IPS-18a (cell line): ENCODE data around the gene FNTB.

ENCODE experiments used
- H3K27ac ChIP-seq: one replicate; pipeline ENCODE4 v1.5.1; 2013; ENCODE audit warnings: low read length
- H3K27me3 ChIP-seq: one replicate; pipeline ENCODE4 v1.6.1; 2013; ENCODE audit warnings: mild to moderate bottlenecking, low read length; ENCODE audit not compliant: control insufficient read depth, insufficient read depth
- H3K36me3 ChIP-seq: one replicate; pipeline ENCODE4 v1.6.1; 2013; ENCODE audit warnings: low read depth, low read length; ENCODE audit not compliant: control insufficient read depth
- H3K4me1 ChIP-seq: one replicate; pipeline ENCODE4 v1.6.1; 2013; ENCODE audit warnings: low read depth, low read length; ENCODE audit not compliant: control insufficient read depth
- H3K4me3 ChIP-seq: one replicate; pipeline ENCODE4 v1.5.1; 2013; ENCODE audit warnings: low read length
- H3K9ac ChIP-seq: one replicate; pipeline ENCODE4 v1.6.1; 2013; ENCODE audit warnings: mild to moderate bottlenecking, low read length, moderate library complexity
- H3K9me3 ChIP-seq: one replicate; pipeline ENCODE4 v1.6.1; 2013; ENCODE audit warnings: low read depth, low read length; ENCODE audit not compliant: control insufficient read depth

FNTB gene

DNA sequence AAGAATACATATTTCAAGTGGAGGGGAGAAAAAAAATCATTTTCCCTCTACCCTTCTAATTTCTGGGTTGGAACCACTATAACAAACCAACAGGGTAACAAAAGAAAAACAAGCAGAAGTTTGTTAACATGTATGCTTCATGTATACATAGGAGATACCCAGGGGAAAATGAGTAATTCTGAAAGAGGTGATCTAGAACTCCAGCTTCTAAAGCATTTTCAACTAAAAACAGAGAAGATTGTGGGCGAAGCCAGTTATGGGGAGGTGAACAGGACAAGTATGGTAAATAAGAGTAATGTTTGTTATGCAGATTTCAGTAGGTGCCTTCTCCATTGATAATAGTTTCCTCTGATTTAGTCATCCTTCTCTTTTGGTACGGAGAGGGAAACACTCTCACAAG lies 16.7 kb downstream of the FNTB start:
- H3K27me3 ChIP-seq = no peaks in the 10 kb centered on the region
- no peak overlapping the region for H3K4me3 ChIP-seq
- no peak overlapping the region for H3K9ac ChIP-seq
- H3K4me1 ChIP-seq = peaks cover 12% of the 10 kb centered on the region
- H3K36me3 ChIP-seq = no peaks in the 10 kb centered on the region
- no peaks in the 10 kb centered on the region for H3K9me3 ChIP-seq
- no peak overlapping the region for H3K27ac ChIP-seq

DNA sequence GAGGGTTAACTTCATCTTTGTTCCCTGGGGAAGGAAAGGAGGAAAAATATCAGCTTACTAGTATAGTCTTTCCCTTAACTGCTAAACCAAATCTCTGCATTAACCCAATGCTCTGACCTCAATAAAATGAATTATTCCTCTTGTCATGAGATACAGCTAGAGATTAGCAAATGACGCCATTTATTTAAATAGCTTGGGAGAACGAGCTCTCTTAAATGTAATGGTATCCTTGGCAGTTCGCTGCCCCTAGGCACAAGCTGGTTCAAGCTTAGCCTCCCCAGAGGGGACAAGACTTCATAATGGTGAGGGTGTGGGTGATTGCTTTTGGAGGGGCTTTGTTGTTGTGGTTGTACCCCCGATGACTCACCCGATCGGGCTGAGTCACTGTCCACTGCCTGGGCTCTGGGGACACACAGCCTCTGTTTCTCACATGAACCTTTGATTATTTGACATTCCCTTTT lies 19.6 kb downstream of the FNTB start:
- H3K9me3 ChIP-seq = no peaks in the 10 kb centered on the region
- no peaks in the 10 kb centered on the region for H3K27me3 ChIP-seq
- H3K4me1 ChIP-seq = peaks cover 9% of the 10 kb centered on the region
- H3K27ac ChIP-seq = no peak overlapping the region
- no peak overlapping the region for H3K9ac ChIP-seq
- no peaks in the 10 kb centered on the region for H3K36me3 ChIP-seq
- H3K4me3 ChIP-seq = no peak overlapping the region

DNA sequence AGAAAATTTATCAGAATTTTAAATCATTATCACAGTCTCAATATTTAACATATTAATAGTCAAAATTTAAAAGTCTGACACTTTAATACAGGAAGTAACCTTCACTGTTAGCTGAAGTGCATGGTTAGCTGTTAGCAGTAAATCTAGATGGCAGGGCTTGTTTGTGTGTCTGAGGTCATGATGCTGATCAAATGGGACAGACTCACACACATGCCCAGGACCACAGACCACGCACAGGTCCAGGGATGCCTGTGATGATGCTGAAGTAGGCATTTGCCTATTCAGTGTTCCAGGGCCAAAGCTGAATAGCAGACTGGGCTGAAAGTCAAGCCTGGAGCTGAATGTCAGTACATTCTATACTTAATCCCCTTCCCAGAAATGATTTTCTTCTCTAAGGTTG lies 20.5 kb downstream of the FNTB start:
- H3K9ac ChIP-seq = no peak overlapping the region
- H3K27ac ChIP-seq = no peak overlapping the region
- peaks cover 3% of the 10 kb centered on the region for H3K36me3 ChIP-seq
- H3K27me3 ChIP-seq = no peaks in the 10 kb centered on the region
- no peak overlapping the region for H3K4me3 ChIP-seq
- H3K4me1 ChIP-seq = peaks cover 9% of the 10 kb centered on the region
- no peaks in the 10 kb centered on the region for H3K9me3 ChIP-seq

DNA sequence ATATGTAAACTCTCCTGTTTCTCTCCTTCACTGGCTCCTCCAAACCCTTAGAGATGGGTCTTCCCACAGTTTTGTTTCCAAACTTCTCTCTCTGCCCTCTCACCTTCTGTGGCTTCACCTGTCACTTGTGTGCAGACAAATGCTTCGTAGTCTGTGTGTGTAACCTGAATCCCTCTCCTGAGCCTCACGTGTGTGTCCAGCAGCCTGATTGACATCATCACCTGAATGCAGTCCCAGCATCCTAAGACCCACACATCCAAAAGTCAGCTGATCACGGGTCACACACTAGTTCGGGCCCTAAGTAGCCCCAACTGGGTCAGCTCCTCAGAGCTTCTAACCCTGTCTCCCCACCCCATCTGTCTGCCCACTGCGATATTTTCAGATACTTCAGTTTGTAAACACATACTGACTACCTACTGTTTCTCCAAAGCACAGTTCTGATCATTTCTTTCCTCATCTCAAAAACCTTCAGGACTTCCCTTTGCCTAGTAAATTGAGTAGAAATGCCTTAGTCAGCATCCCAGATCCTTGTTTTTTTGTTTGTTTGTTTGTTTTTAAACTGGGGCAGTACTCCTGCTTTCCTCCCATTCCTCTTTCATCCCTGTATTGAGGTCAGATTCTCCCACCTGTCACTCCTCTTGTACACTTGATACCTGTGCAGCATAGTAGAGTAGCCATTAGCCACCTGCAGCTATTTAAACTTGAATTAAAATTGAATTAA lies 23.7 kb downstream of the FNTB start:
- Histone ChIP-seq H3K4me3 (no peak overlapping the region), H3K36me3 (peaks cover 13% of the 10 kb centered on the region), H3K9me3 (no peaks in the 10 kb centered on the region), H3K4me1 (no peaks in the 10 kb centered on the region), H3K27me3 (no peaks in the 10 kb centered on the region), H3K9ac (no peak overlapping the region), H3K27ac (no peak overlapping the region)

DNA sequence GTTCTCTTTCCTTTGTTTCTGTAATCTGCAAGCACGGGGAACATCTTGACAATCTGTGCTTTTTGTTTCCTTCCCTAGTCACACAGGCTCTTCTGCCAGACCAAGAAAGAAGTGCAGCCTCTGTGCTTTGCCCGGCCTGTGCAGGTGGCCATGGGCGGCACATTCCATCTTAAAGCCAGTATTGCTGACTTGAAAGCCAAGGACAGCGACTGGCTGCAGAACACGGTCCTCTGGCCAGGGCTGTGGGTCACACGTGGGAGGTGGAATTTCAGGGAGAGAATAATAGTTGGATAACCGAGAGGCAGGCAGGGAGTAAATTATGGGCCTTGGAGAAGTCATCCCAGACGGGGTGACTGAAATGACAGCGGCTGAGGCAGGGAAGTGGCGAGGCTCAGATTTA lies 24.8 kb downstream of the FNTB start:
- H3K9me3 ChIP-seq = no peaks in the 10 kb centered on the region
- no peak overlapping the region for H3K9ac ChIP-seq
- H3K27me3 ChIP-seq = no peaks in the 10 kb centered on the region
- no peaks in the 10 kb centered on the region for H3K4me1 ChIP-seq
- H3K27ac ChIP-seq = no peak overlapping the region
- H3K4me3 ChIP-seq = no peak overlapping the region
- peaks cover 21% of the 10 kb centered on the region for H3K36me3 ChIP-seq

DNA sequence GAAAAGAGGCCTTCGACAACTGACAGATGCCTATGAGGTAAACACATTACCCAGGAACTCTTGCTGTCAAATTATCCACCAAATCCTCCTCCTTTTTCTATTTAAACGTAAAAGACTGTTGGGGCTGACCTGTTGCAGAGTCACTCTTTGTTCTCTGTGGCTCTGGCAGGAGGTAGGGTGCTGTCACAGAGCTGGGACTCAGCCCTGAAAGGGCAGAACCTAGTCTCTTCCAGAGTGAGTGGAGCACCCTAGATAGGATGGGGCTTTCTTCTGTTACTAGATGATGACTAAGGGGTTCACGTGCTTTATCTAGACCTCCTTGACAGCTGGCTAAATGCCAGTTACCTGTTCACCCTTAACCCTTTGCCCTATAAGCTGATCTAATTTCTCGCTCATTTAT lies 25.7 kb downstream of the FNTB start:
- H3K4me1 ChIP-seq = no peaks in the 10 kb centered on the region
- no peak overlapping the region for H3K27ac ChIP-seq
- no peaks in the 10 kb centered on the region for H3K27me3 ChIP-seq
- no peaks in the 10 kb centered on the region for H3K9me3 ChIP-seq
- no peak overlapping the region for H3K4me3 ChIP-seq
- peaks cover 21% of the 10 kb centered on the region for H3K36me3 ChIP-seq
- H3K9ac ChIP-seq = no peak overlapping the region

DNA sequence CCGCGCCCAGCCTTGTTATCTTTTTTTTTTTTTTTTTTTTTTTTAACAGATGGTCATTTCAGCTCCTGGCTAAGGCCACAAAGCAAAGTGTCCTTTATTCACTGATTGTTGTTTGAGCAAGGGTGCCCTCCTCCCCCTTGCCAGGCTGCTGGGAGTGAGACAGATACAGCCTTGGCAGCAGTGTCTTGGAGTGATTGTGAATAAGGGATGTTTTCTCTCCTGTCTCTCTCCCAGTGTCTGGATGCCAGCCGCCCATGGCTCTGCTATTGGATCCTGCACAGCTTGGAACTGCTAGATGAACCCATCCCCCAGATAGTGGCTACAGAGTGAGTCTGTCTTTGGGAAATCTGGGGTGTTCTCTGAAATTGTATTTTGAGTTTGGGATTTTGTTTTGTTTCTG lies 28.7 kb downstream of the FNTB start:
- Histone ChIP-seq H3K27ac (no peak overlapping the region), H3K4me3 (no peak overlapping the region), H3K4me1 (no peaks in the 10 kb centered on the region), H3K27me3 (no peaks in the 10 kb centered on the region), H3K36me3 (peaks cover 21% of the 10 kb centered on the region), H3K9ac (no peak overlapping the region), H3K9me3 (no peaks in the 10 kb centered on the region)

DNA sequence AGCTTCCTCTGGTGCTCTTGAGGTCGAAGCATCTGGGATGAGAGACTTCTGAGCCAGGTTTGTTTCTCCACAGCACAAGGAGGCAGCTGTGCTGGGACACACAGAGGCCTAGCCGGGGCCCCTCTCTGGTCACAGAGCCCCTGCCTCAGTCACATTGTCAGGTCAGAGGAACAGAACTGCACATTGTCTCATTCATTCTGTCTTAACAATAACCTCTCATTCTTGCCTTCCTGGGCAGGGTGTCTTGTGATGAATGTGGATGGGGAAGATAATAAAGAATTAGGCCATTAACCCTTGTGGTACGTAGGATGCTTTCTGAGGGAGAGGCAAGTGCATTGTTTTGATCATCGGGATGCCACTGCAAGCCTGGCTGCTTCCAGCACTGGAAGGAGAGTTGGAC lies 29.8 kb downstream of the FNTB start:
- H3K9me3 ChIP-seq = no peaks in the 10 kb centered on the region
- H3K36me3 ChIP-seq = peaks cover 21% of the 10 kb centered on the region
- H3K4me1 ChIP-seq = no peaks in the 10 kb centered on the region
- H3K4me3 ChIP-seq = no peak overlapping the region
- H3K27ac ChIP-seq = no peak overlapping the region
- no peak overlapping the region for H3K9ac ChIP-seq
- H3K27me3 ChIP-seq = no peaks in the 10 kb centered on the region

DNA sequence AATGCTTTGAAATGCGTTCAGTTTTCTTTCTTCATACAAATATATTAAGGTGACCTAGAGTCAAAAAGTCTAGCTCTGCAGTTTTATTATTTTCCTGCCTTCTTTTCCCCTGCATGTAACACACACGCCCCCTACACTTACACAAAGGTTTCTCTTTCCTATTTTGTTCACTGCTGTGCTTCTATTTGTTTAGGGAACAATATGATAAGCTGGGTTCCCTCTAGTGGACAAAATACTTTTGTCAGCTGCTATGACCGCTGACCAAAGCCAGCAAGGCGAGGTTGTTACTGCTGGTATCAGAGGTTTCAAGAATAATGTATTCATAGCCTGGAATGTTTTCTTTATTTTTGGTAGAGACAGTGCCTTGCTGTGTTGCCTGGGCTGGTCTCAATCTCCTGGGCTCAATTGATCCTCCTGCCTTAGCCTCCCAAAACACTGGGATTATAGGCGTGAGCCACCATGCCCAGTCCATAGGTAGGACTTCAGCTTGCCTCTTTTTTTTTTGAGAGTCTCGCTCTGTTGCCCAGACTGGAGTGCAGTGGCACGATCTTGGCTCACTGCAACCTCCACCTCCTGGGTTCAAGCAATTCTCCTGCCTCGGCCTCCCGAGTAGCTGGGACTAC lies 33.4 kb downstream of the FNTB start:
- Histone ChIP-seq H3K27ac (no peak overlapping the region), H3K4me3 (no peak overlapping the region), H3K36me3 (peaks cover 8% of the 10 kb centered on the region), H3K9me3 (no peaks in the 10 kb centered on the region), H3K4me1 (no peaks in the 10 kb centered on the region), H3K27me3 (no peaks in the 10 kb centered on the region), H3K9ac (no peak overlapping the region)

DNA sequence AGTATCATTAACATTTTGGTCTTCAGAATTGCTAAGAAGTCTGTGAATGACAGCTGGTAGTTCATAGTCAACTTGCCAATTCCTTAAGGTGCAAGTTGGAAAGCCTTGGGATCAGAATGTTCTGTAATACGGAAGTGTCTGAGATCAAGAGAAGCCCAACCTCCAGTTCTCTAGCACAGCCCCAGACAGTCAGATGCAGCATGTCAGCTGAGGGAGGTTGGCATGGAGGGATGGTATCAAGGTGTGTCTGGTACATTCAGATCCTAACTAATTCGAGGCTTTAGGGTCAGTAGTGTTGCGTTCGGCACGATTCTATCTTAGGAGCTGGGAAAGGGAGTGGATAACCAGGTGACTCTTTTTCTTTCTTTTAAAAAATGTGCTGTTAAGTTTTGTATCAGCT lies 38.3 kb downstream of the FNTB start:
- H3K27me3 ChIP-seq = no peaks in the 10 kb centered on the region
- H3K27ac ChIP-seq = no peak overlapping the region
- H3K9me3 ChIP-seq = no peaks in the 10 kb centered on the region
- H3K9ac ChIP-seq = no peak overlapping the region
- peaks cover 9% of the 10 kb centered on the region for H3K36me3 ChIP-seq
- H3K4me3 ChIP-seq = no peak overlapping the region
- no peaks in the 10 kb centered on the region for H3K4me1 ChIP-seq

DNA sequence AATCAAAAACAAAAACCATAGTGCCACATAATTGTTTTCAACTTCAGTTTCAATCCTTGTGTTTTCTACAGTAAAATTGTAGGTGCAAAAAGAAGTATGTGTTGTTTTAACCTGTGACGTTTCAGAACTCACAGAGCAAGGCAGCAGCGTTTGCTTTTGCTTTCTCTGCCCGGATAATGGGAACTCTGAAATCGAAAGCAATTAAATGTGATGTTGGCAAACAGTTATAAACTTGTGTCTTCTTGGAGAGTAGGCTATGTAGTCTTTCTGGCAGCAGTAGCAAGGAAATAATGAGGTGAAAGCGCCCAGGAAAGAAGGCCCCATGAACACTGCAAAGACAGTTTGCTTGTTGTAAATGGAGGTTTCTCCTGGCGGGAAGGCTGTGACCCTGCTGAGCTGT lies 39.1 kb downstream of the FNTB start:
- no peaks in the 10 kb centered on the region for H3K9me3 ChIP-seq
- H3K9ac ChIP-seq = no peak overlapping the region
- peaks cover 9% of the 10 kb centered on the region for H3K36me3 ChIP-seq
- no peak overlapping the region for H3K27ac ChIP-seq
- no peak overlapping the region for H3K4me3 ChIP-seq
- no peaks in the 10 kb centered on the region for H3K27me3 ChIP-seq
- H3K4me1 ChIP-seq = no peaks in the 10 kb centered on the region

DNA sequence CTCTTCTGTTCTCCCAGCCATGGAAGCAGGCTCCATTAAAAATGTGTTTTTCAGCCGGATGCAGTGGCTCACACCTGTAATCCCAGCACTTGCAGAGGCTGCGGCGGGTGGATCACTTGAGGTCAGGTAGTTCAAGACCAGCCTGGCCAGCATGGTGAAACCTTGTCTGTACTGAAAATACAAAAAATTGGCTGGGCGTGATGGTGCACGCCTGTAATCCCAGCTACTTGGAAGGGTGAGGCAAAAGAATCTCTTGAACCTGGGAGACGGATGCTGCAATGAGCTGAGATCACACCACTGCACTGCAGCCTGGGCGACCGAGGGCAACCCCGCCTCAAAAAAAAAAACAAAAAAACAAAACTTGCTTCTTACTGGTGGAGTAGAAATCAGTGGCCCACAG lies 39.8 kb downstream of the FNTB start:
- H3K27ac ChIP-seq = no peak overlapping the region
- no peaks in the 10 kb centered on the region for H3K27me3 ChIP-seq
- no peak overlapping the region for H3K4me3 ChIP-seq
- H3K9me3 ChIP-seq = no peaks in the 10 kb centered on the region
- peaks cover 9% of the 10 kb centered on the region for H3K36me3 ChIP-seq
- H3K9ac ChIP-seq = no peak overlapping the region
- H3K4me1 ChIP-seq = no peaks in the 10 kb centered on the region
